ENCODE results near the gene ORM2.

Gene ORM2

DNA sequence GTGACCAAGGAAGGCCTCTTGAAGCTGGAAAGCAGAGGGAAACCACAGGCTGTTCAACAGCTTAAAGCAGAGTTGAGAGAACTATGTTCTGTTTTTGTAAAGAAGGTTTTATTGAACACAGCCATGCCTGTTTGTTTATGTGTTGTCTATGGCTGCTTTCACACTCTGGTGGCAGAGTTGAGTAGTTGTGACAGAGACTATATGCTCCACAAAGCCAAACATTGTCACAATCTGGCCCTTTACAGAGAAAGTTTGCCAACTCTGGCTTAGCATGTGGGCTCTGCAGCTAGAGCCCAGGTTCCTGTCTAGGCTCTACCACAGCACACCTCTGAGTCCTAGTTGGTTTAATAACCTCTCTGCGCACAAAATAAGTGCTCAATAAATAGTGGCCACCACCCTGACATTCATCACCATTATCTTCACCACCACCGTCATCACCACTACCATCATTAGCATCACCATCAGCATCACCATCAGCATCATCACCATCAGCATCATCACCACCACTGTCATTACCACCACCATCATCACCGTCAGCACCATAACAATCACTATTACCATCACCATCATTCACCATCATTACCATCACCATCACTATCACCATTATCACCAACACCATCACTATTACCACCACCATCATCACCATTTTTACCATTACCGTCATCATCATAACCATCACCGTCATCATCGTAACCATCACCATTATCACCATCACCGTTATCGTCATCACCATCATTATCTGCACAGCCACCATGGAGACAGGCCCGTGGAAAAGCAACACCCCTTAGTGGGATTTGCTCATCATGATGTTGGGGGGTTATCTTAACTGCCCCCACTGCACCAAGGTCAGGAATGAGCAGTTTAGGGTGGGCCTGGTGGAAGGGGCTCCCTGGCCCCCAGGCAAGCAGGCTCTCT, 39.8 kb downstream of the ORM2 start:
- no peak for DNase-seq (ENCODE audit: low read depth in 2 of 3, low spot score in 1 of 3)

GRCh38 chr9:114370251-114370967, 40.7 kb downstream of the ORM2 start:
- DNase-seq (ENCODE audit: low read depth in 2 of 3, low spot score in 1 of 3), result no peak

GRCh38 chr9:114370968-114371320, 41.3 kb downstream of the ORM2 start:
- no peak for DNase-seq (ENCODE audit: low read depth in 2 of 3, low spot score in 1 of 3)

GRCh38 chr9:114371343-114371944, 41.8 kb downstream of the ORM2 start:
- no peak for DNase-seq (ENCODE audit: low read depth in 2 of 3, low spot score in 1 of 3)

DNA sequence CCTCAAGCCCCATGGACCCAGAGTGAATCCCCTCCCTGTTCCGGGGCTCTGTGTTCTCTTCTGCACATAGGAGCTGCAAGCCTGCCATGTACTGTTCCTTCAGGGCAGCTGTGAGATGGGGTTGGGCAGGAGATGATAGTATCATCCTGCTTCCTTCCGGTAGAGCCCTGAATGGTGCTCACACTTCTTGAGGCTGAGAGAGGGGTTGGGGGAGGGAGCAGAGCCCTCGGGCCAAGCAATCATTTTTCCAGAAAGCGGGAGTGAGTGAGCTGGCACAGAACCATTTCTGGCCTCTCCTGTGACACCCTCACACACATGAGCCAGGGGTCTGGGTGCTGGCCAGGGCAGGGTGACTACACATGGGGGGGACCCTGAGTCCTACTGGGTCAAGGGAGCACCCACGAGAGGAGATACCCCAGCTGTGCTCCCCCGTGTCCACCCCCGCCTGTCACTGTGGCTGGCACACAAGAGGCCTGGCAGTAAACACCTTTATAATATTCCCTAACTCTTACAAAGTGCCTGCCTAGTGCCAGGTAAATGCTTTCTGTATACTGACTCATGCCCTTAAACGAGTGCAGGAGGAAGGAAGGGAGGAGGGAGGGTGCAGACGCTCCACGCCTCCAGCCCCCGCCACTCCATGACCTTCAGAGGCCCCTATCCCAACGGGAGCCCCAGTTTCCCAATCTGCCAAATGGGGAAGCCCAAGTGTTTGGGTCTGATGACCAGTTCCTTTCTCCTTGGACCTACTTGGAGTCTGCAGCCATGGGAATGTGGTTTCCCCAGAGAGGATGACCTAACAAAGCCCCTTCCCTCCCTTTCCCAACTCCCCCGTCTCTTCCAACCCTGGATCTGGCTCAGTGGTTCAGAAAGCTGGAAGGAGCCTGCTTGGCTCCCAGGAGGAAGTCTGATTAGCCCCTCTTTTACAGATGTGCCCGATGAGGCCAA, 42.6 kb downstream of the ORM2 start:
- no peak for DNase-seq (ENCODE audit: low read depth in 2 of 3, low spot score in 1 of 3)

DNA sequence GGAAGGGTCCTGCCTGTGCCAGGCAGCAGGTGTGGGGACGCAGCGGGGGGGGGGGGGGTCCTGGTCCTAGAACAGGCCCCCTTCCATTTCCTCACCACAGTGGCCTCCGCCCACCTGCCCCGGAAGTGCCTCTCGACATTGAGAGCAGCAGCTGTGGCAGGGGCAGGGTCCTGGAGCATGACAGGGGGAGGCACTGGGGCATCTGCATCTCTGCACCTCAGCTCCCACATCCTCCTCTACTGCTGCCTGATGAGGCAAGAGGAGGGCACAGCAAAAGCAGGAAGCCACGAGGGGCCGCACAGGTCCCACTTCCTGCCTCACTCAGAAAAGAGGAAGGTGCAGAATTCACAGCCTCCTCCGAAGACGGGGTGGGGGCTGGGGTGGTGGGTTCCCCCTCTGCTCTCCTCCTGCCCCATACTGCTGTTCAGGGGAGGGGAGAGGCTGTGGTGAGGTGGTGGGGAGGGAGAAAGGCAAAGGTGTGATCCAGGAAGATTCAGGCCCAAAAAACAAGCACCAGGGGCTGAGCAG, 43.3 kb downstream of the ORM2 start:
- DNase-seq (ENCODE audit: low read depth in 2 of 3, low spot score in 1 of 3), result peak; percentile 62 to 74 (median 66)

- DNase-seq (ENCODE audit: low read depth in 2 of 3, low spot score in 1 of 3), result no peak
These were observed 44.5 kb downstream of the ORM2 start for GRCh38 chr9:114373960-114374730.

- DNase-seq (ENCODE audit: low read depth in 2 of 3, low spot score in 1 of 3), result no peak
These were observed 45.3 kb downstream of the ORM2 start for GRCh38 chr9:114374936-114375335.

GRCh38 chr9:114375386-114376175, 45.9 kb downstream of the ORM2 start:
- no peak for DNase-seq (ENCODE audit: low read depth in 2 of 3, low spot score in 1 of 3)

- no peak for DNase-seq (ENCODE audit: low read depth in 2 of 3, low spot score in 1 of 3)
These were observed 47.1 kb downstream of the ORM2 start for GRCh38 chr9:114376586-114377445.

DNA sequence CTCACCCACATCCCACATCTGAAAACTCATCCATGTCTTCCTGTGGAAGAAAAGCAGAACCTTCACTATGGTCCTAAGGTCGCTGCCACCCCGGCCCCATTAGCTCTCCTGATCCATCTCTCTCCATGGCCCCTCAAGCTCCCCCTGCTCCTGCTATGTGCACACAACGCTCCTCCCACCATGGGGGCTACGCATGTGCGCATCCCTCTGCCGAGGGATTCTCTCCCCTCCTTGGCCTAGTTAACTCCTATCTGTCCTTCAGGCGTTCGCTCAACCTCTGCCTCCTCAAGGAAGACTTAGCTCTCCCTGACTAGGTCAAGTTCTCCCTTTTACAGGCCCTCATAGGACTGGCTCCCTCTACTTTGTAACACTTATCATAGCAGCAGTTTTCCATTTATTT, 48.3 kb downstream of the ORM2 start:
- DNase-seq (ENCODE audit: low read depth in 2 of 3, low spot score in 1 of 3), result no peak

GRCh38 chr9:114378883-114379282, 49.2 kb downstream of the ORM2 start:
- DNase-seq (ENCODE audit: low read depth in 2 of 3, low spot score in 1 of 3), result no peak

Data from stimulated activated CD4-positive, alpha-beta T cell treated with anti-CD3 and anti-CD28 coated beads, Interleukin-12 subunit alpha, Interleukin-12 subunit beta, amount 100 ng/mL, for 48 hours (primary cell).